Heart left ventricle (tissue), 13 donors: ENCODE data around the gene NLRP6.
A peak's percentile ranks its signal among the peaks of the same experiment; 100 is the strongest.

Experiments
- POLR2A ChIP-seq, 2 donors: fragments of 450-650 bp; IDR thresholded peaks; one replicate each; pipeline ENCODE4 v1.6.1; 2017; ENCODE audit warnings: antibody characterized with exemption in 2 of 2, mild to moderate bottlenecking in 2 of 2, moderate library complexity in 2 of 2
- TF ChIP-seq, protein P1 (sequence below), 12 donors: fragments of 200-600 bp; sonication (generic) in 4 of 12; IDR thresholded peaks; one replicate each; pipeline versions ENCODE4 v1.5.0 to v1.8.0; 2018 to 2022; ENCODE audit warnings: antibody characterized with exemption in 12 of 12, mild to moderate bottlenecking in 5 of 12
- donor health status: ischemic (EF 13 %, LVEDD 7.1; RV severe dilation, severe dysfunction).
- donor health status: DM: no; HTN: yes; CAD: no.
- donor health status: DM: no; HTN: no; CAD: no.
- donor health status: ischemic (EF 25% LVEDD 6.9; RV normal size, moderate dysfunction).
- donor health status: ischemic (EF 25% LVEDD 5.7; RV mildly dilated, moderate dysfunction).
- donor health status: ischemic (EF 35%, LVEDD 5.7; RV mildly dilated, moderate dysfunction).
- donor health status: nonischemic (EF 11% LVEDD 7.7; RV severe dilation, severe dysfunction).
- donor health status: DM: yes; HTN: yes; CAD: no.
- donor health status: PGD.
- donor health status: ischemic (EF 29% LVEDD 5.4; RV normal size, mild dysfunction).
- donor health status: nonischemic (EF 23%, LVEDD 6.1; RV moderate dilation, normal function).

DNA sequence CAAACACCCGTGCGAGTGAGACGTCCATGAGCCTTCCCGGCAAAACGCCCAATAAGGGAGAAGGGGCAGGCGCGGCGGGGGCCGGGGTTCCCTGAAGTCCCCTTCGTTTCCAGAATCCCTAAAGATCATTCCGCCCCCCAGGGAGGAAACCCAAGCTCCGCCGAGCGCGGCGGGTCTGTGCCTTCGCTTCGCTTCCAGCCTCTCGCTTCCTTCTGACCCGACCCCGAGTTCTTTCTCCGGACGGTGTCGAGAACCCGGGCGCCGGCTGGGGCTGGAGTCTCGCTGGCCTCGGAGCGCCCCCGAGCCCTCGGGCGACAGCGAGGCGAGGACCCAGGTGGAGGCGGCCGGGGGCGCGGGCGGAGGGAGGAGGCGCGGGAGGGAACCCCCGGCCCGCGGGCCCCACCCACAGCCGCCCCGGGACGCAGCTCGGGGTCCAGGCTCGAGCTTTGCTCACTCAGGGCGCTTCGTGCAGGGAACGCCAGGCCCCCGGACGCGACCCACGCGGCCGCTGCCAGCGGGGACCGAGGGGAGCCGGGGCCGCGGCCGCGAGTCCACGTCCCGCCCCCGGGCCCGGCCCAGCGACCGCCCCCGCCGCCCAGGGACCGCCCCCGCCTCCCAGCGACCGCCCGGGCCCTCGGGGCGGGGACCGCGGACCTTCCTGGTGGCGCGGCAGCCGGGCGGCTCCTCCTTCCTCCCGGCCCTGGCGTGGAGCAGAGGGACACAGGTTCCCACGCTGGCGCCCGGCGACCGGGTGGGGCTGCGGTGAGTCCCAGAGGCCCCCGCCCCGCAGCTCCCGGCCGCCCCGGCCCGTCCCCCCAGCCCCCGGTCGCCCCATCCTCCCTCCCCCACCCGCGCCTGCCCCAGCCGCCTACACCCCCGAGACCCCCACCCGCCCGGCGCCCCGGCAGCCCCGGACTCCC lies 10.5 kb downstream of the NLRP6 start, which contains the start of gene PGGHG:
- peak in 1 of 2 donors; percentile 21 for TF ChIP-seq POLR2A (IDR thresholded peaks at IDR 0.05)
- TF ChIP-seq, protein P1, sequence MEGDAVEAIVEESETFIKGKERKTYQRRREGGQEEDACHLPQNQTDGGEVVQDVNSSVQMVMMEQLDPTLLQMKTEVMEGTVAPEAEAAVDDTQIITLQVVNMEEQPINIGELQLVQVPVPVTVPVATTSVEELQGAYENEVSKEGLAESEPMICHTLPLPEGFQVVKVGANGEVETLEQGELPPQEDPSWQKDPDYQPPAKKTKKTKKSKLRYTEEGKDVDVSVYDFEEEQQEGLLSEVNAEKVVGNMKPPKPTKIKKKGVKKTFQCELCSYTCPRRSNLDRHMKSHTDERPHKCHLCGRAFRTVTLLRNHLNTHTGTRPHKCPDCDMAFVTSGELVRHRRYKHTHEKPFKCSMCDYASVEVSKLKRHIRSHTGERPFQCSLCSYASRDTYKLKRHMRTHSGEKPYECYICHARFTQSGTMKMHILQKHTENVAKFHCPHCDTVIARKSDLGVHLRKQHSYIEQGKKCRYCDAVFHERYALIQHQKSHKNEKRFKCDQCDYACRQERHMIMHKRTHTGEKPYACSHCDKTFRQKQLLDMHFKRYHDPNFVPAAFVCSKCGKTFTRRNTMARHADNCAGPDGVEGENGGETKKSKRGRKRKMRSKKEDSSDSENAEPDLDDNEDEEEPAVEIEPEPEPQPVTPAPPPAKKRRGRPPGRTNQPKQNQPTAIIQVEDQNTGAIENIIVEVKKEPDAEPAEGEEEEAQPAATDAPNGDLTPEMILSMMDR (IDR thresholded peaks at IDR 0.05) = no peak
